Heart left ventricle (tissue), 13 donors: ENCODE measurements around the gene STIM1.
A peak's percentile ranks its signal among the peaks of the same experiment; 100 is the strongest.

Source experiments
- POLR2A ChIP-seq, 2 donors: fragments of 450-650 bp; IDR thresholded peaks; one replicate each; pipeline ENCODE4 v1.6.1; 2017; ENCODE audit warnings: antibody characterized with exemption in 2 of 2, mild to moderate bottlenecking in 2 of 2, moderate library complexity in 2 of 2
- TF ChIP-seq, protein P1 (sequence below), 12 donors: fragments of 200-600 bp; sonication (generic) in 4 of 12; IDR thresholded peaks; one replicate each; pipeline versions ENCODE4 v1.5.0 to v1.8.0; 2018 to 2022; ENCODE audit warnings: antibody characterized with exemption in 12 of 12, mild to moderate bottlenecking in 5 of 12
- donor health status: ischemic (EF 13 %, LVEDD 7.1; RV severe dilation, severe dysfunction).
- donor health status: DM: no; HTN: yes; CAD: no.
- donor health status: DM: no; HTN: no; CAD: no.
- donor health status: ischemic (EF 25% LVEDD 6.9; RV normal size, moderate dysfunction).
- donor health status: ischemic (EF 25% LVEDD 5.7; RV mildly dilated, moderate dysfunction).
- donor health status: ischemic (EF 35%, LVEDD 5.7; RV mildly dilated, moderate dysfunction).
- donor health status: nonischemic (EF 11% LVEDD 7.7; RV severe dilation, severe dysfunction).
- donor health status: DM: yes; HTN: yes; CAD: no.
- donor health status: PGD.
- donor health status: ischemic (EF 29% LVEDD 5.4; RV normal size, mild dysfunction).
- donor health status: nonischemic (EF 23%, LVEDD 6.1; RV moderate dilation, normal function).

DNA sequence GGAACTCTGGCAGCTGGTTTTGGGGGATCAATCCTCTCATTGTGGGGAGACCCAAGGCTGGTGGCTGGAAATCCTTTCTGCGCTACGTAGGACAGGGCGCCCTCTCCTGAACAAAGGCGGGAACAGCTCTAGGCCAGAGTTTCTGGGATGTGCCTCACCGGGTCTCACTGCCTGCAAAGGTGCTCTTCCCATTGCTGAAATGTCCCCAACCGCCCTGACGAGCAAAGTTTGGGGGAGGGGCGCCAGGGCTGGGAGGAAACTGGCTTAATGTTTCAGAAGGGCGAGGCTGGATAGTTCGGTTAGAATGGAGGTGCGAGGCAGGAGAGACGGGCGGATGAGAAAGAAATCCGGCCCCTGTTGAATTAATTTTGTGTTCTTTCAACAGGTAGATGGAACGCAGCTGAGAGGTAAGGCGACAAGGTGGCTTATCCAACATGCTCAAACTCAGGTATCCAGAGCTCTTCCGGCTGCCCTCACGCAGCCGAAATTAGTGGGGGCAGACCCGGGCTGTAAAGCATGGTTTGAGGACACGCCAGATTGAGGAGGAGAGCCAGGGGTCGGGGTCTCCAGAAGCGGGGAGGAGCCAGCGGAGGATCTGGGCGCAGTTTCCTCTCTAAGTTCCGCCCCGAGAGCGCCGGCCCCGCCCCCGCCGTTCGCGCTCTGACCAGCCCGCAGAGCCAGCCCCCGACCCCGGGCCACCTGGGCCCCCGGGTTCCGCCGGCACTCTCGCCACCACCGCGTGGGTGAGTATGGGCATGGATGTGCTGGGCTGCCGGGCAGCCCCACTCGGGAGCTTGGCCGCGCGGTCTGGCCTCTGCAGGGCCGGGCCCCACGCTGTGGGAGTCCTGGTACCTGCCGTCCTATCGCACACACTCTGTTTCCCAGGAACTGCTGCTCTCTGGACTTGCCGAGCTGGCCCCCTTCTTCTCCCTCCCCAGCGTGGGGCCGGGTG, 47.3 kb upstream of the STIM1 start, which contains the start of gene PGAP2:
- TF ChIP-seq, protein P1, sequence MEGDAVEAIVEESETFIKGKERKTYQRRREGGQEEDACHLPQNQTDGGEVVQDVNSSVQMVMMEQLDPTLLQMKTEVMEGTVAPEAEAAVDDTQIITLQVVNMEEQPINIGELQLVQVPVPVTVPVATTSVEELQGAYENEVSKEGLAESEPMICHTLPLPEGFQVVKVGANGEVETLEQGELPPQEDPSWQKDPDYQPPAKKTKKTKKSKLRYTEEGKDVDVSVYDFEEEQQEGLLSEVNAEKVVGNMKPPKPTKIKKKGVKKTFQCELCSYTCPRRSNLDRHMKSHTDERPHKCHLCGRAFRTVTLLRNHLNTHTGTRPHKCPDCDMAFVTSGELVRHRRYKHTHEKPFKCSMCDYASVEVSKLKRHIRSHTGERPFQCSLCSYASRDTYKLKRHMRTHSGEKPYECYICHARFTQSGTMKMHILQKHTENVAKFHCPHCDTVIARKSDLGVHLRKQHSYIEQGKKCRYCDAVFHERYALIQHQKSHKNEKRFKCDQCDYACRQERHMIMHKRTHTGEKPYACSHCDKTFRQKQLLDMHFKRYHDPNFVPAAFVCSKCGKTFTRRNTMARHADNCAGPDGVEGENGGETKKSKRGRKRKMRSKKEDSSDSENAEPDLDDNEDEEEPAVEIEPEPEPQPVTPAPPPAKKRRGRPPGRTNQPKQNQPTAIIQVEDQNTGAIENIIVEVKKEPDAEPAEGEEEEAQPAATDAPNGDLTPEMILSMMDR (IDR thresholded peaks at IDR 0.05), result peak; percentile 43 to 79 (median 62)
- TF ChIP-seq POLR2A (IDR thresholded peaks at IDR 0.05), result no peak
